ENCODE measurements around the gene VIT.

DNA sequence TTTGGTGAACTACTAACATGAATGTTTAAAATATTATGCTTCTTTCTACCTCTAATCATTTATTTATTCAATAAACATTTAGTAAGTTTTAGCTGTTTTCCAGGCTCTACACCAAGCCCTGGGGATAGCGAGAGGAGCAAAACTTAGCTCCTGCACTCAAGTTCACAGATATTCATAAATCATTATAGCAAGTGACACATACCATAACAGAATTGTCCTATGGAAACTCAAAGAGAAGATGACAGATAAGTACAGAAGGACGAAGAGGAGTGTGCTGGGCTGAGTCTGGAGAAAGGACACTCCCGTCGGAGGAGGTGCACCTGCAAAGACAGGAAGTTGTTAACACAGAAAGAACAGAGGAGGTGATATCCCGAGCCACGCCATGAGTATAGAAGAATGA is 13.9 kb upstream of the VIT start:
- TF ChIP-seq CTCF (IDR thresholded peaks at IDR 0.05; ENCODE audit: poor library complexity) (no peak), EZH2 (IDR thresholded peaks at IDR 0.05; ENCODE audit: borderline replicate concordance) (no peak), EZH2phosphoT487 (IDR thresholded peaks at IDR 0.05; ENCODE audit: low read depth, severe bottlenecking, unreplicated experiment) (no peak)

Data from hepatocyte (in vitro differentiated cells).